HG02973 (cell line): Measurements from ENCODE around the gene LARGE1.

Source experiments
- ATAC-seq: cut with Tn5 transposase; IDR thresholded peaks from one replicate; pipeline ENCODE4 v1.9.1; 2021; ENCODE audit warnings: moderate library complexity; ENCODE audit not compliant: unreplicated experiment

Gene LARGE1

GRCh38 chr22:33274214-33275072 lies 645.8 kb downstream of the LARGE1 start:
- no peak for ATAC-seq

DNA sequence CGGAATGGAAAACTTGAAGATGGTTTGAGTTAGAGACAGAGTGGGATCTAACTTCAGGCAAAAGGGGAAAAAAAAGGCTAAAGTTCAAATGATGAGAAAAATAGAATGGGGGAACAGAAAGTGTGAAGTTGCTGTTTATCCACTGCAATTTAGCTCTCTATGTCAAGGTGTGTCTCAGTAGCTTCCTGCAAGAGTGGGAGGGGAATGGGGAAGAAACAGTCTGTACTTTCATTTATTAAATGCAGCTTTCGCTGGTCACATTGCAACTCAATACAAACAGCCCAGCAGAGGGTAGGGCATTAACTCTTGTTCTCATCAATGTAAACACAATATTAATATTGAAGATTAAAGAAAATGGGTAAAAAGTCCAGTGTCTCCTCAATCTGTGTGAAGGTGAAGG lies 647.4 kb downstream of the LARGE1 start:
- no peak for ATAC-seq

DNA sequence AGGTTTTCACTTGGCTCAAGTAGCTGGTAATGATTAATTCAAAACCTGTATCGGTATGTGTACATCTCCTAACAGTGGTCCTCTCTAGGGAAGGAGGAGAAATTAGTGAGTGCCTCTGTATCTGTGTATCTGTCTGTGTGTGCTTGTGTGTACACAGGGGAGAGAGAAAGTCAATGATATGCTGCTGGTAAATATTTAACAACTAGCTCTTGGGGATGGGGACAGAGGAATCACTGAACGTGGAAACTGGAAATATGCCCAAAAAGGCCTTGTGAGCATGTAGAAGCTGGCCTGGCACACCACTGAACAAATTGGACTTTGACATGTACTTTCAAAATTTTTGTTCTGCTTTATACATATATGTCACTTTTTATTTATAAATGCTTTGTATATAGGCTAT lies 648.1 kb downstream of the LARGE1 start:
- ATAC-seq: peak; percentile 20

- peak; percentile 69 for ATAC-seq
Measured at GRCh38 chr22:33271390-33272161, 648.7 kb downstream of the LARGE1 start.

DNA sequence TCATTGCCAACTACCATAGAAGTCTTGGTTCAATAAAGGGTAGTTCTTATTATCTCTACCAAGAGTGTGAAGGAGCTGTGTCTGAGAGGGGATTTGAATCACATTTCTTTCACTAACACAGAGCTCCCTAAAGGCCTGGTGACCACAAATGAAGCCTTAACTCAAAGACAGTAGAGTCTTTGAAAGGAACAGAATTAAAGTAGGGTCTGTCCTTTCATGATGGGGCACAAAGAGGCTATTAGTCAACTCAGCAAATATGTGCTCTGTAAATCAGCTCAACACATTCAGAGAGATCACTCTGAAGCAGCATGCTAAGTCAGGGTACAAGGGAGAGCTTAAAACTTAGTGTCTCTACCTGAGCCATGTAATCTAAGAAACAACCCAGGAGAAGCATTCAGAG lies 649.7 kb downstream of the LARGE1 start:
- ATAC-seq: no peak

DNA sequence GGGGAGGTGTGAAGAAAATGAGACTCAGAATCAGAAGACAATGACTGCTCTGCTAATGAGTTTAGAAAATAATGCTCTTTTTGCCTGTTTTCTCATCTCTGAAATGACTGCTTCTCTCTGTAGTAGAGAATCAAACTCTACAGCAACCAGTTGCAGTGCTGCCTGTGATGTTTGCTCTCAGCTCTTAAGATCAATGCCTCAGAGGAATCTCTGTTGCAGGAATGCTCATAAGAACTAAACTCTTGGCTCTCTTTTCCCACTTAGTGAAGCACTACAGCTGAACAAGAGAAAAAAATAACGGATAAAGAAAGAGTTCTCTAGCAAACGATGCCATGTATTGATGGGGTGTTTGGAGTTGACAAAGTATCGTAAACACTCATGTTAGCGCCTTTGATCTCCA lies 658.6 kb downstream of the LARGE1 start:
- ATAC-seq: no peak

- ATAC-seq: no peak
Measured at GRCh38 chr22:33260498-33260897, 659.8 kb downstream of the LARGE1 start.

- no peak for ATAC-seq
Measured at GRCh38 chr22:33255791-33256190, 664.5 kb downstream of the LARGE1 start.

GRCh38 chr22:33248948-33249347 lies 671.3 kb downstream of the LARGE1 start:
- no peak for ATAC-seq

GRCh38 chr22:33247758-33248157 lies 672.5 kb downstream of the LARGE1 start:
- ATAC-seq: peak; percentile 59

- ATAC-seq: no peak
Measured at GRCh38 chr22:33242078-33242477, 678.2 kb downstream of the LARGE1 start.

DNA sequence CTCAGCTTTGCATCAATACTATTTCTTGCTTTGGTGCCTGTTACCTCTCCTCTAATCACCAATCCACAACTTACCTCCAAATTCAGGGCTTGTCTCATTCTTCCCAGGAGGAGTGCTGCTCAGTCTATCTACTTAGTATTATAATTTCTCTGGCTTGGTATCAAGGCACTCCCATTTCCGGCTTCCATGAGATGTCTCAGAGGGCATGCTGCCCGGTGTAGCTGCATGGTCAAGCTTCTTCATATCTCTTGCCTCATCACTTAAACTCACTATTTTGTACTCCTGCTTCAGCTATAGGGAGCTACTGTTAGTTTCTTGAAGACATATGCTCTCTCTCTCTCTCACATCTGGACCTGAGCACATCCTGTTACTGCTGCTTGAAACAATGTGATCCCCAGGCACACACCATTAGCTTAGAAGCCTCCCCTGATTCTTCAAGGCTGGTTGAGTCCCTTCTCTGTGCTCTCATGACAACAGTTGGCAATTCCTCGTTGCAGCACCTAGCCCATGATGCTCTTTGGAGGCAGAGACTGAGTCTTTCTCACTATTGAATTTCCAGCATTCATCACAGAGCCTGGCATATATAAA lies 679.3 kb downstream of the LARGE1 start:
- no peak for ATAC-seq

- ATAC-seq: no peak
Measured at GRCh38 chr22:33232071-33232470, 688.2 kb downstream of the LARGE1 start.

- ATAC-seq: no peak
Measured at GRCh38 chr22:33227791-33228190, 692.5 kb downstream of the LARGE1 start.

- ATAC-seq: no peak
Measured at GRCh38 chr22:33224841-33225240, 695.4 kb downstream of the LARGE1 start.
